Cardiac fibroblast (primary cell): ENCODE measurements around the gene ENOPH1.
A peak's percentile ranks its signal among the peaks of the same experiment; 100 is the strongest.
"Not testable (repeated sequence)": the region's sequence is repeated elsewhere in the genome, so short reads cannot be mapped to it uniquely, and the experiment has no call there.

Experiments
- DNase-seq, 2 donors: peaks; one replicate each; pipeline versions ENCODE4 v3.0.0 to v3.0.0-alpha.2; 2010; ENCODE audit warnings: low read depth in 2 of 2
- H3K4me3 ChIP-seq, 2 donors: replicated peaks in 1 of 2; 1 replicate in 1 of 2; 2 replicates in 1 of 2; pipeline ENCODE4 v1.5.1; 2011; ENCODE audit warnings: low read depth in 2 of 2, low read length in 2 of 2, mild to moderate bottlenecking in 2 of 2, moderate library complexity in 1 of 2
- CTCF ChIP-seq: IDR thresholded peaks from one replicate; pipeline ENCODE4 v1.5.1; 2011; ENCODE audit warnings: low read depth, mild to moderate bottlenecking, low read length, inconsistent platforms

ENOPH1 gene

GRCh38 chr4:82430193-82430963, at the start of gene ENOPH1, which contains the start of gene HNRNPDL:
TSS of gene ENOPH1 (plus strand) at chr4:82430590. CDS start at chr4:82430830, 240 bp downstream.
TSS of gene HNRNPDL (minus strand) at chr4:82430462. CDS start at chr4:82429690, 772 bp downstream.
- H3K4me3 ChIP-seq, result peak within 1 kb of the TSS; percentile 94 to 95
- DNase-seq, result peak; percentile 94 to 96
- no peak for TF ChIP-seq CTCF

GRCh38 chr4:82380831-82381230, 49.6 kb upstream of the ENOPH1 start:
- H3K4me3 ChIP-seq, result no peak overlapping the region
- no peak for DNase-seq
- TF ChIP-seq CTCF, result no peak

- no peak for TF ChIP-seq CTCF
Observed at GRCh38 chr4:82381235-82381634, 49.2 kb upstream of the ENOPH1 start.

GRCh38 chr4:82381661-82382296, 48.6 kb upstream of the ENOPH1 start:
- peak in 1 of 2 donors; percentile 30 for DNase-seq
- H3K4me3 ChIP-seq, result no peak overlapping the region
- no peak for TF ChIP-seq CTCF

More at GRCh38 chr4:82381235-82381634, 49.2 kb upstream of the ENOPH1 start:
- no peak for DNase-seq
- H3K4me3 ChIP-seq, result no peak overlapping the region

- DNase-seq, result no peak
- H3K4me3 ChIP-seq, result no peak overlapping the region
- no peak for TF ChIP-seq CTCF
Observed at GRCh38 chr4:82382751-82383150, 47.6 kb upstream of the ENOPH1 start.

- DNase-seq, H3K4me3 ChIP-seq: not testable (repeated sequence)
Observed at GRCh38 chr4:82386312-82386711, 44.1 kb upstream of the ENOPH1 start.

GRCh38 chr4:82388405-82388804, 42.0 kb upstream of the ENOPH1 start:
- DNase-seq, result no peak
- no peak for TF ChIP-seq CTCF
- no peak overlapping the region for H3K4me3 ChIP-seq

- H3K4me3 ChIP-seq, DNase-seq: not testable (repeated sequence)
Observed at GRCh38 chr4:82390061-82390460, 40.3 kb upstream of the ENOPH1 start.
